Esophagus muscularis mucosa (tissue), 4 donors: Measurements from ENCODE around the gene OGFR.

Source experiments
- EP300 ChIP-seq: sonication (generic); formaldehyde crosslinking; IDR thresholded peaks from one replicate; pipeline ENCODE4 v1.6.1; 2017; ENCODE audit warnings: antibody characterized with exemption
- POLR2AphosphoS5 ChIP-seq, 2 donors: sonication (generic); formaldehyde crosslinking; IDR thresholded peaks; one replicate each; pipeline ENCODE4 v1.6.1; 2017; ENCODE audit warnings: antibody characterized with exemption in 2 of 2
- TF ChIP-seq, protein P1 (sequence below), 3 experiments: fragments of 200-600 bp in 2 of 3; fragments of 450-650 bp in 1 of 3; sonication (generic) in 2 of 3; IDR thresholded peaks; one replicate each; pipeline ENCODE4 v1.5.1; 2017 to 2019; ENCODE audit warnings: antibody characterized with exemption in 3 of 3, mild to moderate bottlenecking in 2 of 3, moderate library complexity in 1 of 3

DNA sequence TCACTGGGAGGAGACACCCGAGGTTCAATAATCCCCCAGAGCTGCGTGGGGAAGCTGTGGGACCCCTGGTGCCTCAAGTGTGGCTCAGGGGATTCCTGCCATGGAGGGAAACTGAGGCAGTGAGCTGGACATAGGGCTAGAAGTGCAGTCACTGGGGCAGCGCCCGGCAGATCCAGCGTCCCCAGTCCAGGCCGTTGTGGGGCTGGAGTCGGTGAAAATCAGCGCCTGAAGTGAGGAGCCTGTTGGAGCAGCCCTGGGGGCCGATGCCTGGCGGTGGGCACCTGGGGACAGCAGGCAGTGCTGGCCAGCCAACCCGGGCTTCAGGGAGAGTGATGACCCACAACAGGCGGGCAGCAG, 10.1 kb downstream of the OGFR start:
- TF ChIP-seq, protein P1, sequence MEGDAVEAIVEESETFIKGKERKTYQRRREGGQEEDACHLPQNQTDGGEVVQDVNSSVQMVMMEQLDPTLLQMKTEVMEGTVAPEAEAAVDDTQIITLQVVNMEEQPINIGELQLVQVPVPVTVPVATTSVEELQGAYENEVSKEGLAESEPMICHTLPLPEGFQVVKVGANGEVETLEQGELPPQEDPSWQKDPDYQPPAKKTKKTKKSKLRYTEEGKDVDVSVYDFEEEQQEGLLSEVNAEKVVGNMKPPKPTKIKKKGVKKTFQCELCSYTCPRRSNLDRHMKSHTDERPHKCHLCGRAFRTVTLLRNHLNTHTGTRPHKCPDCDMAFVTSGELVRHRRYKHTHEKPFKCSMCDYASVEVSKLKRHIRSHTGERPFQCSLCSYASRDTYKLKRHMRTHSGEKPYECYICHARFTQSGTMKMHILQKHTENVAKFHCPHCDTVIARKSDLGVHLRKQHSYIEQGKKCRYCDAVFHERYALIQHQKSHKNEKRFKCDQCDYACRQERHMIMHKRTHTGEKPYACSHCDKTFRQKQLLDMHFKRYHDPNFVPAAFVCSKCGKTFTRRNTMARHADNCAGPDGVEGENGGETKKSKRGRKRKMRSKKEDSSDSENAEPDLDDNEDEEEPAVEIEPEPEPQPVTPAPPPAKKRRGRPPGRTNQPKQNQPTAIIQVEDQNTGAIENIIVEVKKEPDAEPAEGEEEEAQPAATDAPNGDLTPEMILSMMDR (IDR thresholded peaks at IDR 0.05): no peak
- TF ChIP-seq EP300: no peak
- no peak for TF ChIP-seq POLR2AphosphoS5 (IDR thresholded peaks at IDR 0.05)
